ENCODE measurements around the gene XAGE3.
"Not testable (repeated sequence)": the region's sequence is repeated elsewhere in the genome, so short reads cannot be mapped to it uniquely, and the experiment has no call there.

XAGE3 gene

GRCh38 chrX:52874661-52875060 is 6.8 kb upstream of the XAGE3 start:
- no peak overlapping the region for H3K4me3 ChIP-seq (ENCODE audit: low read depth, low read length)
- in situ Hi-C loops (cut with HindIII; ENCODE audit: low sequenced_read_pairs): no loop called here
- no peak for TF ChIP-seq CTCF (IDR thresholded peaks at IDR 0.05; ENCODE audit: low read depth, low read length)
- DNase-seq (ENCODE audit: low read depth, low spot score): no peak

GRCh38 chrX:52873825-52874224 is 5.9 kb upstream of the XAGE3 start:
- in situ Hi-C loops (cut with HindIII; ENCODE audit: low sequenced_read_pairs); H3K4me3 ChIP-seq (ENCODE audit: low read depth, low read length); DNase-seq (ENCODE audit: low read depth, low spot score): not testable (repeated sequence)

- no peak for DNase-seq (ENCODE audit: low read depth, low spot score)
- in situ Hi-C loops (cut with HindIII; ENCODE audit: low sequenced_read_pairs): no loop called here
- TF ChIP-seq CTCF (IDR thresholded peaks at IDR 0.05; ENCODE audit: low read depth, low read length): no peak
- no peak overlapping the region for H3K4me3 ChIP-seq (ENCODE audit: low read depth, low read length)
Observed at GRCh38 chrX:52870046-52870445, 2.2 kb upstream of the XAGE3 start.

GRCh38 chrX:52865343-52865998 is 2.4 kb downstream of the XAGE3 start:
- no peak overlapping the region for H3K4me3 ChIP-seq (ENCODE audit: low read depth, low read length)
- TF ChIP-seq CTCF (IDR thresholded peaks at IDR 0.05; ENCODE audit: low read depth, low read length): no peak
- DNase-seq (ENCODE audit: low read depth, low spot score): no peak
- in situ Hi-C loops (cut with HindIII; ENCODE audit: low sequenced_read_pairs): no loop called here

- H3K4me3 ChIP-seq (ENCODE audit: low read depth, low read length); in situ Hi-C loops (cut with HindIII; ENCODE audit: low sequenced_read_pairs); DNase-seq (ENCODE audit: low read depth, low spot score): not testable (repeated sequence)
Observed at GRCh38 chrX:52856991-52857525, 10.8 kb downstream of the XAGE3 start.

GRCh38 chrX:52852110-52852860 is 15.6 kb downstream of the XAGE3 start:
- in situ Hi-C loops (cut with HindIII; ENCODE audit: low sequenced_read_pairs): no loop called here
- DNase-seq (ENCODE audit: low read depth, low spot score): peak; percentile 3
- H3K4me3 ChIP-seq (ENCODE audit: low read depth, low read length): no peak overlapping the region
- TF ChIP-seq CTCF (IDR thresholded peaks at IDR 0.05; ENCODE audit: low read depth, low read length): no peak

GRCh38 chrX:52843619-52844018 is 24.3 kb downstream of the XAGE3 start:
- DNase-seq (ENCODE audit: low read depth, low spot score); in situ Hi-C loops (cut with HindIII; ENCODE audit: low sequenced_read_pairs); H3K4me3 ChIP-seq (ENCODE audit: low read depth, low read length): not testable (repeated sequence)

GRCh38 chrX:52839137-52839536 is 28.7 kb downstream of the XAGE3 start:
- no peak for TF ChIP-seq CTCF (IDR thresholded peaks at IDR 0.05; ENCODE audit: low read depth, low read length)
- no peak for DNase-seq (ENCODE audit: low read depth, low spot score)
- no peak overlapping the region for H3K4me3 ChIP-seq (ENCODE audit: low read depth, low read length)
- in situ Hi-C loops (cut with HindIII; ENCODE audit: low sequenced_read_pairs): no loop called here
